Loucy (cell line): ENCODE results near the gene HOXA6.

ENCODE experiments used
- CTCF ChIP-seq: fragments of 200-600 bp; sonication (generic); conservative IDR thresholded peaks from 2 replicates; pipeline ENCODE4 v1.5.1; 2014; ENCODE audit warnings: mild to moderate bottlenecking, antibody characterized with exemption, low read length
- EZH2phosphoT487 ChIP-seq: fragments of 200-600 bp; IDR thresholded peaks from 2 replicates; pipeline ENCODE4 v1.6.1; 2018; ENCODE audit warnings: antibody characterized with exemption, mild to moderate bottlenecking, moderate library complexity, borderline replicate concordance

DNA sequence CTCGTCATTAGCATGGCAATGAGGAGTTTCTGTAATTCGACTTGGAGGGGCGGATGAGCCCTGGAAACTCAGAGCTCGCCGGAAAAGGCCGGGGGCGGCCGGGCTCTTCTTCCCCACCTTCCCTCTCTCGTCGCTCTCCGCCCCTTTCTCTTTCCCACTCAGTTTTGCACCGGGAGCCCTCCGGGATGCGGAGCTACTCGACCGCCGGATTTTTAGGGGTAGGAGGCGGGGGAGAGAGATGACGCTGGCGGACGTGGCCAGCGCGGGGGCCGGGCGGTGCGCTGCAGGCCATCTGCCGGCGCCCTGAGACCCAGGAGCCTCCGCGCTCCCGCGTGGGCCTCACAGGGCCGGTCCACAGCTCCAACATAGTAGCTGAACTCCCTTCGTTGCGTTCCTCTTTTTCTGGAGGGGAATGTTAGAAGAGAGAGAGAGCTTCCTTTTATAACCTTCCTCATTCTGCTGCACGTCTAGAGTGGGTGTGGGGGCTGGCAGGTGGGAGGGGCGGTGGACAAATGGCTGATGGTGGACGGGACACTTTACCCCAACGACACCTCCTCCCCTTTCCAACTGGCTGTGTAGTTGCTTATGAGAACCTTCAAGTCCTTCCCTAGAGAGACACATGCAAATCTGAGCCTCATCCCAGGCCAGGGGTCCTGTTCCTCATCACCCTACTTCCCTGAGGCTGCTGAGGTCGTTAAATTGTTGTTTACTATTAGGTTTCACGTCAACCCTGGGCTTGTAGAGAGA is 50.6 kb downstream of the HOXA6 start:
- TF ChIP-seq CTCF (no peak), EZH2phosphoT487 (no peak)
